K562 (cell line): ENCODE measurements around the gene ITPR2. TPM values are rescaled to one million over a fixed set of nuclear protein-coding genes. Genes with fewer than 3 reads are reported as not detected.

Experiments used
- ATAC-seq: fragments of 200-7000 bp; cut with Tn5 transposase; 3 replicates; pipeline ENCODE4 v1.9.1; 2020; ENCODE audit warnings: moderate library complexity
- BruUV-seq: library from RNA; stranded (reverse); fragments of 400-500 nt; replicated peaks from 2 replicates; lab custom pipeline; 2021; lab: Mats Ljungman, UMichigan
- CTCF ChIA-PET: fragments of 300-600 bp; formaldehyde crosslinking; extraction: SDS; loops from one replicate; lab custom pipeline; 2021; ENCODE audit warnings: low intra/inter-chr PET ratio; lab: Yijun Ruan, JAX
- POLR2A ChIA-PET: fragments of 300-600, 350-650 bp; sonication (Branson Sonifier 250); formaldehyde crosslinking; extraction: SDS; loops from one replicate; lab custom pipeline; 2021; ENCODE audit warnings: antibody characterized with exemption, inconsistent platforms; lab: Yijun Ruan, JAX
- DNase-seq, 4 experiments: peaks; one replicate each; pipeline versions ENCODE4 v3.0.0 to v3.0.0-alpha.2; 2011 to 2018; ENCODE audit warnings: low spot score in 3 of 4, mixed read lengths in 3 of 4; ENCODE audit errors: extremely low read depth in 1 of 4
- FAIRE-seq: peaks from 2 replicates; lab custom pipeline; 2011; peaks lifted over from hg19 to GRCh38; lab: Jason Lieb, UNC
- H2AFZ ChIP-seq: 2 replicates; pipeline ENCODE4 v1.6.0; 2011; ENCODE audit warnings: low read depth, low read length, control low read depth, inconsistent platforms
- H3K27ac ChIP-seq: fragments of 200-600 bp; 3 replicates; pipeline ENCODE4 v1.8.0; 2011; ENCODE audit warnings: low read depth, mild to moderate bottlenecking, control low read depth, inconsistent platforms, low read length, moderate library complexity, mixed read lengths; ENCODE audit errors: extremely low read depth
- H3K27me3 ChIP-seq, 2 experiments: fragments of 300-600 bp in 1 of 2; 2 replicates in 1 of 2; 3 replicates in 1 of 2; pipeline versions ENCODE4 v1.6.0 to v1.8.0; 2011; ENCODE audit warnings: inconsistent platforms in 2 of 2, low read length in 2 of 2, mild to moderate bottlenecking in 1 of 2, mixed read lengths in 1 of 2, moderate library complexity in 1 of 2; ENCODE audit not compliant: control insufficient read depth in 2 of 2, insufficient read depth in 2 of 2
- H3K36me3 ChIP-seq: fragments of 300-600 bp; 3 replicates; pipeline ENCODE4 v1.8.0; 2011; ENCODE audit warnings: mild to moderate bottlenecking, low read length, inconsistent platforms; ENCODE audit not compliant: control insufficient read depth, insufficient read depth
- H3K4me1 ChIP-seq, 2 experiments: fragments of 200-600 bp in 1 of 2; replicated peaks in 1 of 2; 2 replicates in 1 of 2; 3 replicates in 1 of 2; pipeline versions ENCODE4 v1.5.1 to v1.8.0; 2011; ENCODE audit warnings: inconsistent platforms in 2 of 2, low read length in 2 of 2, mild to moderate bottlenecking in 1 of 2, mixed read lengths in 1 of 2, moderate library complexity in 1 of 2; ENCODE audit not compliant: control insufficient read depth in 2 of 2, insufficient read depth in 2 of 2
- H3K4me2 ChIP-seq: 2 replicates; pipeline ENCODE4 v1.6.1; 2011; ENCODE audit warnings: low read length, control low read depth, inconsistent platforms, mixed read lengths; ENCODE audit not compliant: insufficient read depth
- H3K4me3 ChIP-seq: fragments of 200-600 bp; sonication (generic), shearing (Covaris generic); 2 replicates; pipeline ENCODE4 v1.5.1; 2016; ENCODE audit warnings: control low read depth, inconsistent platforms
- H3K79me2 ChIP-seq: fragments of 200-600 bp; 3 replicates; pipeline ENCODE4 v1.8.0; 2011; ENCODE audit warnings: low read length, inconsistent platforms; ENCODE audit not compliant: control insufficient read depth, insufficient read depth
- H3K9ac ChIP-seq, 2 experiments: 2 replicates each; pipeline versions ENCODE4 v1.6.0 to v1.6.1; 2011; ENCODE audit warnings: low read depth in 2 of 2, low read length in 2 of 2, control low read depth in 1 of 2, inconsistent platforms in 1 of 2, mild to moderate bottlenecking in 1 of 2, mixed read lengths in 1 of 2; ENCODE audit not compliant: insufficient read depth in 1 of 2
- H3K9me1 ChIP-seq: one replicate; pipeline ENCODE4 v1.6.0; 2011; ENCODE audit warnings: inconsistent platforms, mild to moderate bottlenecking, low read length, moderate library complexity; ENCODE audit not compliant: control insufficient read depth, insufficient read depth
- H3K9me3 ChIP-seq: replicated peaks from 2 replicates; pipeline ENCODE4 v1.5.1; 2011; ENCODE audit warnings: low read depth, low read length, inconsistent platforms; ENCODE audit not compliant: control insufficient read depth, insufficient read depth
- H4K20me1 ChIP-seq: replicated peaks from 2 replicates; pipeline ENCODE4 v1.6.1; 2011; ENCODE audit warnings: low read length, inconsistent platforms, mixed read lengths; ENCODE audit not compliant: control insufficient read depth, insufficient read depth
- BRF1 ChIP-seq: IDR thresholded peaks from 3 replicates; pipeline ENCODE4 v1.6.1; 2011; ENCODE audit warnings: borderline replicate concordance, mild to moderate bottlenecking; ENCODE audit not compliant: insufficient read length; ENCODE audit errors: extremely low read depth
- ESRRB ChIP-seq: fragments of 250-450 bp; sonication (Bioruptor Pico); IDR thresholded peaks from 2 replicates; pipeline ENCODE4 v1.5.0; 2020; ENCODE audit warnings: mild to moderate bottlenecking, moderate library complexity, borderline replicate concordance
- MECOM ChIP-seq: fragments of 250-450 bp; sonication (Bioruptor Pico); IDR thresholded peaks from 2 replicates; pipeline ENCODE4 v1.8.0; 2022; ENCODE audit warnings: inconsistent platforms
- U2AF2 ChIP-seq: fragments of 200-400 bp; formaldehyde crosslinking; optimal IDR thresholded peaks from 2 replicates; pipeline ENCODE3; 2017; ENCODE audit warnings: low read depth, mild to moderate bottlenecking, low read length
- ZC3H8 ChIP-seq: fragments of 450-650 bp; IDR thresholded peaks from 2 replicates; pipeline ENCODE4 v1.6.1; 2017
- ZNF518B ChIP-seq: fragments of 250-450 bp; sonication (Bioruptor Pico); IDR thresholded peaks from 2 replicates; pipeline ENCODE4 v1.5.0; 2021; ENCODE audit warnings: mild to moderate bottlenecking, moderate library complexity
- WGBS: fragments of 100-300 bp; shearing (Covaris generic); methylation state at CpG from one replicate; pipeline ENCODE4 v1.1.6; 2016; ENCODE audit warnings: low coverage, mixed read lengths; ENCODE audit not compliant: insufficient coverage; ENCODE audit errors: missing lambda C conversion rate; 5-methylcytosine and 5-hydroxymethylcytosine counted together
- in situ Hi-C: fragments of 300-500 bp; cut with MboI; formaldehyde crosslinking; loops from 4 replicates; pipeline ENCODE4 v1.15.0; 2018; ENCODE audit warnings: inconsistent platforms, mixed read lengths
- intact Hi-C: fragments of 100-400 bp; cut with micrococcal nuclease; formaldehyde crosslinking; loops from 2 replicates; pipeline ENCODE4 v1.14.2; 2022
- polyA plus RNA-seq, 8 experiments: library from polyadenylated mRNA; depleted of rRNA in 4 of 8; stranded (reverse) in 5 of 8; unstranded in 3 of 8; fragments of >200 nt; fragmentation: Nextera tagmentation in 2 of 8; fragmentation: Illumina TruSeq in 1 of 8; extraction: Ambion mirVana in 2 of 8; extraction: Trizol in 1 of 8; gene quantifications; 2 replicates each; pipeline versions ENCODE4 v1.2.1 to v1.2.3, GENCODE V29; 2011 to 2014; ENCODE audit warnings: inconsistent platforms in 1 of 8, missing spikeins in 1 of 8
- total RNA-seq, 7 experiments: library from RNA; depleted of rRNA in 6 of 7; stranded (reverse); fragments of >200 nt in 6 of 7; fragmentation: Illumina TruSeq in 2 of 7; extraction: Trizol in 2 of 7; gene quantifications; 2 replicates each; pipeline versions ENCODE4 v1.2.1 to v1.2.3, GENCODE V29; 2011 to 2021; ENCODE audit warnings: low replicate concordance in 1 of 7
- TF ChIP-seq, protein P1 (sequence below): sonication (generic); formaldehyde crosslinking; IDR thresholded peaks from 2 replicates; pipeline ENCODE4 v1.8.0; 2022; ENCODE audit warnings: mild to moderate bottlenecking, low read depth, missing genetic modification reagents
- TF ChIP-seq, protein P2 (sequence below): conservative IDR thresholded peaks from 2 replicates; pipeline ENCODE4 v1.6.1; 2011; ENCODE audit warnings: low read depth, mild to moderate bottlenecking, low read length; ENCODE audit not compliant: control insufficient read depth

Gene ITPR2
- total and polyA plus RNA-seq, 9 of the 15 experiments (the other 6 are each of a cell fraction or from before 2014, with no cell fraction given) = 0.21 to 3.3 (median 0.95) TPM

- 0% methylated on average over 3 of the region's 3 CpGs for WGBS
- Histone ChIP-seq H3K27me3 (peaks cover 0 to 5% of the 10 kb centered on the region in 2 experiments; a peak in 2 of 5 replicates), H3K27ac (no peak overlapping the region), H4K20me1 (no peaks in the 10 kb centered on the region), H3K9me3 (no peaks in the 10 kb centered on the region), H3K9ac (no peak overlapping the region), H2AFZ (no peak overlapping the region), H3K4me1 (no peaks in the 10 kb centered on the region), H3K36me3 (no peaks in the 10 kb centered on the region), H3K4me2 (no peak overlapping the region), H3K9me1 (no peaks in the 10 kb centered on the region), H3K4me3 (no peak overlapping the region), H3K79me2 (no peaks in the 10 kb centered on the region)
- FAIRE-seq (no peak), ATAC-seq (no peak), DNase-seq (no peak)
- in situ Hi-C loops = no loop called here
- no peak for TF ChIP-seq ZNF518B (CRISPR knock-in tag)
- TF ChIP-seq, protein P1, sequence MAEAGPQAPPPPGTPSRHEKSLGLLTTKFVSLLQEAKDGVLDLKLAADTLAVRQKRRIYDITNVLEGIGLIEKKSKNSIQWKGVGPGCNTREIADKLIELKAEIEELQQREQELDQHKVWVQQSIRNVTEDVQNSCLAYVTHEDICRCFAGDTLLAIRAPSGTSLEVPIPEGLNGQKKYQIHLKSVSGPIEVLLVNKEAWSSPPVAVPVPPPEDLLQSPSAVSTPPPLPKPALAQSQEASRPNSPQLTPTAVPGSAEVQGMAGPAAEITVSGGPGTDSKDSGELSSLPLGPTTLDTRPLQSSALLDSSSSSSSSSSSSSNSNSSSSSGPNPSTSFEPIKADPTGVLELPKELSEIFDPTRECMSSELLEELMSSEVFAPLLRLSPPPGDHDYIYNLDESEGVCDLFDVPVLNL = no peak
- TF ChIP-seq U2AF2 = no peak
- no peak for TF ChIP-seq ZC3H8
- no peak for TF ChIP-seq BRF1
- no peak for TF ChIP-seq ESRRB (CRISPR knock-in tag)
- TF ChIP-seq, protein P2, sequence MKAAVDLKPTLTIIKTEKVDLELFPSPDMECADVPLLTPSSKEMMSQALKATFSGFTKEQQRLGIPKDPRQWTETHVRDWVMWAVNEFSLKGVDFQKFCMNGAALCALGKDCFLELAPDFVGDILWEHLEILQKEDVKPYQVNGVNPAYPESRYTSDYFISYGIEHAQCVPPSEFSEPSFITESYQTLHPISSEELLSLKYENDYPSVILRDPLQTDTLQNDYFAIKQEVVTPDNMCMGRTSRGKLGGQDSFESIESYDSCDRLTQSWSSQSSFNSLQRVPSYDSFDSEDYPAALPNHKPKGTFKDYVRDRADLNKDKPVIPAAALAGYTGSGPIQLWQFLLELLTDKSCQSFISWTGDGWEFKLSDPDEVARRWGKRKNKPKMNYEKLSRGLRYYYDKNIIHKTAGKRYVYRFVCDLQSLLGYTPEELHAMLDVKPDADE = no peak
- TF ChIP-seq MECOM (CRISPR knock-in tag) = no peak
- BruUV-seq = no TSS peak
- intact Hi-C loops = no loop called here
- ChIA-PET POLR2A (no interaction called here), CTCF (no interaction called here)
Measured at GRCh38 chr12:26546535-26547314, 286.3 kb downstream of the ITPR2 start.
